ENCODE measurements around the gene BEX3.
"Not testable (repeated sequence)": the region's sequence is repeated elsewhere in the genome, so short reads cannot be mapped to it uniquely, and the experiment has no call there.

Gene BEX3

DNA sequence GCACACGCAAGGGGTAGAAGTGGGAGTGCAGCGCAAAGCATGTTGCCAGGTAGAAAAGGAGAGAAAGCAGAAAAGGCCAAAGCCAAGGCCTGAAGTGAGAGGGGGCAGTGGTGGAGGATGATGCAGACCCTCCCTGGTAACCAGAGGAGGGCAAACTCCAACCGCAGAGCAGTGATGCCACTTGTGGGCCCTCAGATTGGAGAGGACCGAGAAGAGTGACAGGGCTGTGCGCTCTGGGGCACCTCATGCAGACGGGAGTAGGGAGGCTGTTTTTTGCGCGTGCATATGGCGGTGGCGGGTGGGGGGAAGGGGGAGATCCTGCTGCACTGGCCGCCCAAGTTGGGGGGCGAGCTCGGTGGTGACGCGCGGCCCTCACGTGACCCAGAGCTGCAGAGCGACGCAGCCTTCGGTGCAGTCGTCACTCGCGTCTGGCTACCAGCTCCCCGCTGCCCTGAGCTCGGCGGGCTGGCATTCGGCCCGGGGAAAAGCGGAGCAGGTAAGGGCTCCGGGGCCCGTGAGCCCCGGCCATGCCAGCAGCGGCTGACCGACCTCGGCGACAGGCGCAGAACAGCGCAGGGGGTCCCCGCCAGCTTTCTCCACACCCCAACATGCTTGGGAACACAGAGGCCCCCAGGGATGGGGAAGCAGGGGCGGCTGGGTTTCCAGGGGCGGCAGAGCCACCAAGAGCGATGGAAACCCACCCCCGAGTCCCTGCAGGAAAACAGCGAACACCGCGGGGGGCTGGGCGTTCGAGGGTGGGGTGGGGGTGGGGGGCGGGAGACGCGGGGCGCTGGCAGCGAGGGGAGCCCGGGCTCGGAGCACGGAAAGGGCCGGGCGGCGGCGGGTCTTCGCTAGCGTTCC lies at the start of gene BEX3:
TSS of gene BEX3 (plus strand) at position 421 of the 861 bp plus-strand sequence. CDS start 984 bp downstream, outside the sequence.
- peak; percentile 13 for DNase-seq

DNA sequence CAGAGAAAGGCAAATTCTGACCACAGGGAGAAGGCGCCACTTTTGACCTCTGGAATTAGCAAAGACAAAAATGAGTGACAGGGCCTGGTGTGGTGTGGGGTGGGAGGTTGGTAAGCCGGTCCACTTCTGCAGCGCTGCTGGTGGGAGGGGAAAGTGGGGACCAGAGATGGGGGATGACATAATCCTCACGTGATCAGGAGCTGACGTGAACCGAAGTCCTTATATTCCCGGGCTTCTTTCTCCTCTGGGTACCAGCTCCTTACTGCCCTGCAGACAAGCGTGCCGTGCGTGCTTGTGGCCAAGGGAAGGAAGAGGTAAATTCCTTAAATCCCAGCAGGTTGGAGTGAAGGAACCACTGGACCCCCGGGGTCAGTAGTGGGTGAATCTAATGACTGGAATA lies 46.3 kb upstream of the BEX3 start, which contains the start of gene TCEAL7:
TSS of gene TCEAL7 (plus strand) at position 249 of the 400 bp plus-strand sequence. CDS start 1,165 bp downstream, outside the sequence.
- DNase-seq, result no peak

DNA sequence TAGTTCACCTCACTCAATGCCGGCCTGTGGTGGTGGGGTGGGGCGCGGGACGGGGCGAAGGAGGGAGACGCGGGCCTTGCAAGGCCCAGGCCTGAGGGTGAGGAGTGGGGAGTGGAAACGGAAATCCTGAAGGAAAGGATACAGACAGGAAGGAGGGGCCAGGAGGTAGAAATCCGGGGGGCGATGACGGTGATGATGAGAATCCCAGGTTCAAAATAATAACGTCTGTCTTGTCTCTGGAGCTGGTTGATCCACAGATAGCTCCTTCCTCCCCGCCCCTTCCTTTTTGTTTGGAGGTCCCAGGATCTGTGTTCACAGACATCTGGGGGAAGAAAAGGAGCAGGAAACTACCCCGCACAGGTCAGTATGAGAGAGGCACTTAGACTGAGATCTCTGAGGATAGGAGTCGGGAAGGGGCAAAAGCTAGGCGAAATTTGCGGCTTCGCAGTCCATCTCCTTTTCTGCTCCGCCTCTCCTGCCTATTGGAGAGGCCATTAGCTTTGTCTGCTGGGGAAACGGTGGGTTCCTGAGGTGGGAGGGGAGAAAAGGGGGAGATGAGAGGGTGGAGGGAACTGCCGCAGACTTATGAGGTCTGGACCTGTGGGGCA lies 45.6 kb upstream of the BEX3 start:
- DNase-seq, result no peak

DNA sequence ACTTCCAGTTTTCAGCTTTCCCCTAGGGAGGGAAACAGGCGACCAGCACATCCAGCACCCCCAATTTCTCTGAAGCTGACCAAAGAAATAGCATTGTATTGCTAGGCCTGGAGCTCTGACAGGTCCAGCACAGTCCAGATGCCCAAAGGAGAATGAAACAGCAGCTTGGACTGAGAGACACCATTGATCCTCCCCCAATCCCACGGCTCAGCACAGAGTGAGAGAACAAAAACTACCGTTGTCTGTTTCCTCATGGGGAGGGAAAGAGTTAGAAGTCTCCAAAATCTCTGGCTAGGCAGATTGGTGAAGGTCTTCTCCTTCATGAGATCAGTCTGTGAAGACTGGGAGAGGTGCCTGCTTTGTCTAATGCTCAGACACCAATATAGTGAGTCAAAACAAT lies 37.7 kb upstream of the BEX3 start:
- no peak for DNase-seq

DNA sequence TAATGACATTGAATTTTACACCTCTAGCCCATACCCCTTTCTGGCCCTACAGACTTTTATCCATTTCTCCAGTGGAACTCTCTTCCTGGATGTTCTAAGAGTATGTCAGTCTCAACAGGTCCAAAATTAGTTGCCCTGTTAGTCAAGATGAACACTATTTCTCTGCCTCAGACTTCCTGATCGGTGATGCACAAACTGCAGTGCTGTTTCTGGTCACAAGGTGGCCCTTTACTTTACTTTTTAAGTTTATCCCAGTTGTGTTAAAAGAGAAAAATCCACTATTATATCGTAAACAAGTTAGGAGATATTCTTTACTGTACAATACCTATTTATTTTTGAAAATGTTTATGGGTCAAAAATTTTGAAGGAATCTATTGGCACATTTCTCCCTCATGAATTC lies 33.2 kb upstream of the BEX3 start:
- peak; percentile 22 for DNase-seq

DNA sequence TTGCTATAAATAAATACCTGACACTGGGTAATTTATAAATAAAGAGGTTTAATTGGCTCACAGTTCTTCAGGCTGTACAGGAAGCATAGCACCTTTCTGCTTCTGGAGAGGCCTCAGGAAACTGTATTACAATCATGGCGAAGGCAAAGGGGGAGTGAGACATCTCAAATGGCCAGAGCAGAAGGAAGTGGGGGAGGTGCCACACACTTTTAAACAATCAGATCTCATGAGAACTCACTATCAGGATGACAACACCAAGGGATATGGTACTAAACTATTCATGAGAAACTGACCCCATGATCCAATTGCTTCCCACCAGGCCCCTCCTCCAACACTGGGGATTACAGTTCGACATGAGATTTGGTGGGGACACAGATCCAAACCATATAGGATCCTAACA lies 31.7 kb upstream of the BEX3 start:
- no peak for DNase-seq

DNA sequence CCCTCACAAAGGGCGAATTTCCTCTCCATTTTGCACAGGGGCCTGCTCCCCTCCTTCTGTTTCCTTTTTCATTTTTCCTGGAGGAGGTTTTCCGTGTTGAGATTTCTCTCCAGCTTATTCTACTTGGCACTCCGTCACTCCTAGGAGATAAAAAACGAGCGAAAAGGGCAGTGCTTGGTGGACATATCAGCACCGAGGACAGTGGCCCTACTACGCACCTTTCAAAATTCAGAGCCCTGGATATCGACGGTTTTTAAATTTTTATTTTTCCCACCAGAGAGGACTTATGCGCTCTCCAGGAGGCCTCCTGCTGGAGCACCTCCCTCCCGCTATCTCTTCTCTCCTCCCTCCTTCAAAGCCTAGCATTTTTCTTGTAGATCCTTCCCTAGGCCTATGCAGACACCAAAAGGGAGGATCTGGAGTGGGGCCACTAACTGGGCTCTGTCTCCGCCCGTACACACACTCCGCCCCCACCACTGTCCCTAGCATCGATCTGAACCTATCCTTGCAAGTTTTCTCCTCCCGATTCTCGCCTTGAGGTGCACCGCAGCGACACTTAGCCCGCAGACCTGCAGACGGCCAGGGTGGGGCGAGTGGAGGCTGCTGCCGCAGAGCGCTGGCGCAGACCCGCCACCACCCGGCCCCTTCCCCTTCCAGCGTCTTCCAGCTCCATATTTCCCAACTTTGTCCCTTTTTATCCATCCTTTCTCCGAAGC lies 28.5 kb upstream of the BEX3 start:
- no peak for DNase-seq

DNA sequence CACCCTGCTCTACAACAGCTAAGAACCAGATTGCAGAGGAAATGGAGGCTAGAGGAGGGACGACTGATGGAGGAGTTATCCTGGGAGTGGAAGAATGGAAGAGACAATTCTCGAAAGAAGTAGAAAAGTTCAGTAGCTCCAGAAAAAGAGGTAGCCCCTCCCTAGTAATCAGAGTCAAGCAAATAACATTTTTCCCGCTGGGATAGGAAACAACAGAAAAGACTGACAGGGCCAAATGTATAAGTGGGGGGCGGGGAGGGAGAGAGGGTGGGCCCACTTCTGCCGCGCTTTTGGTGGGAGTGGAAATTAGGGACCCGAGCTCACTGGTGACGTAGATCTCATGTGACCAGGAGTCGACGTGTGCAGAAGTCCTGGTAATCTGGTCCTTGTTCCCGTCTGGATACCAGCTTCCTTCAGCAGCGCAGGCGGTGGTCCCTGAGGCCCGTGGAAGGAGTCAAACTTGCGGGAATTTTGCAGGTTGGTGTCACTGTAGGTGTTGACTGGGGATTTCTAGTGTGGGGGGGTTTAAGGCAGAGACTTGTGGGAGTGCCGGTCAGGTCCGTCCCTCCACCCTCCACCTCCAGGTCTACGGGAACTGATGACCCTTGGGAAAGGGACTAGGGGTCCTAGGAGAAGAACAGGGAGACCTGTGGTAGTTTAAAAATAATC lies 20.1 kb upstream of the BEX3 start, which contains the start of gene TCEAL9:
TSS of gene TCEAL9 (plus strand) at position 377 of the 669 bp plus-strand sequence. CDS start 1,179 bp downstream, outside the sequence.
- DNase-seq, result no peak

DNA sequence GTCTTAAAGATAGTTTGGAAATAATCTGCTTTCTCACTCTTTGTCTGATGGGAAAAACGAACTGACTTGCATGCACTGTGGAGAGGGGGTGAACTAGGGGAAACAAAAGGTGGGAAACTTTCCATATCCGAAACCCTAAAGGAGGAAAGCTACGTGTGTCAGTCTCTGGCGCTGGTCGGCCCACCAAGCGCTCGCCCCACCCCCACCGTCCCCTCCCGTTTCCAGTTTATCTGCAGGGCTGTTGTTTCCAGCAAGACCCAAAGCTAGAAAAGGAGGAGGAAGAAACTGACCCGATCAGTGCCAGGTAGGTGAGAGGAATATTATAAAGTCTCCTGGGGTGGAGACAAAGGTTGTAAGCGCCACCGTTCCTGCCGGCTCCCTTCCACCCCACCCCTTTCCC lies 19.5 kb upstream of the BEX3 start:
- peak; percentile 1 for DNase-seq

DNA sequence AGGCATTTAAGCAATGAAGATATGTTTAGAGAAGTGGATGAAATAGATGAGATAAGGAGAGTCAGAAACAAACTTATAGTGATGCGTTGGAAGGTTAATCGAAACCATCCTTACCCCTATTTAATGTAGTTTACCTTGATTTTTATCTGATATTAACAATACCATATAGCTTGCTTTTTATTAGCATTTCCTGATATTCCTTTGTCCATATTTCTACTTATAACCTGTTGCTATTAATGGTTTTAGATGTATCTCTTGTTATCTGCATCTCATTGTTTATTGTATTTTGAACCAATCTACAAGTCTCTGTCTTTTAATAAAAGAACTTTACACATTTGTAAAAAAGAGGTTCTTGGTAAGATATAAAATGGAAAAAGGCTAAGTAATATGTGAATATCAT lies 18.5 kb upstream of the BEX3 start:
- DNase-seq, result no peak

DNA sequence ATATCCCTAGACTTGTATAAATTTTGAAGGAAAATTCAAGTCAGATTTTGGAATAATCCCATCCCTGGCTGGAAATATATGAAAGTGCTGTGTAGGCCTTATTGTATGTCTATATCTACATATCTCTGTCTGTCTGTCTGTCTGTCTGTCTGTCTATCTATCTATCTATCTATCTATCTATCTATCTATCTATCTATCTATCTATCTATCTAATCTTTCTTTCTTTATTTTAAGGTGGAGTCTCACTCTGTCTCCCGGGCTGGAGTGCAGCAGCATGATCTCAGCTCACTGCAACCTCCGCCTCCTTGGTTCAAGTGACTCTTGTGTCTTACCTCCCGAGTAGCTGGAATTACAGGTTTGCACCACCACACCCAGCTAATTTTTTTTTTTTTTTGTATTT lies 16.7 kb upstream of the BEX3 start:
- DNase-seq, result not testable (repeated sequence)

DNA sequence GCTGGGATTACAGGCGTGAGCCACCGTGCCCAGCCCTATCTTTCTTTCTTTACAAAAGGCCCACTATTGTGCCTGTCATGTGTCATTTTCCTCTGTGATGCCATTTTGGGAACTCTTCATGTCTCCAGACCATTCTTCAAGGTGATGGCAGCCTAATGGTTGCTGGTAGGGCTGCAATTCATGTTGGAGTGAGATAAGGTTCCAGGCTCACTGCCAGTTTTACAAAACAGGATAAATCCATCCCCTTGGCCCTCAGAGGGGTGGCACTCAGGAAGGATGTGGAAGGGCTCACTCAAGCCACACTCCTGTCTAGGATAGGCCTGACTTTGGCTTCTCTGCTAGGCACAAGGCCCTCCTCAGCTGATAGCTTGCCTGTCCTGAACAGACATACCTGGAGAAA lies 16.2 kb upstream of the BEX3 start:
- no peak for DNase-seq

DNA sequence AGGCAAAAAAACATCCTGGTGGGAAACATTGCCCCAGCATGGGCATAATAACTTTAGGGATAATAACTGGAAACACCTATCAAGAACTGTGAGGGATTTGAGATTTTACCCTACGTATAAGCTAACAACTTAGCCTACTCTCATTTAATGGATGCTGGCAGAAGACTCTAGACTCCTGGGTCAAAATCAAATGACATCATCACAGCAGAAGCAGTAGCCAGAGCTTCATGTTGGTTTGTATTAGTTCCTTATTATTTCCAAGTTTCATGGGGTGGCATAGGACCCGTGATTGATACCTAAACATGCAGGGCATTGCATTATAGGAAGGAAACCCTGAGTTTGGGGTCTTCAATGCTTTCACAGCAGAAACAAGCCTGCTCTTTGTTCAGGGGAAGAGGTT lies 15.4 kb upstream of the BEX3 start:
- DNase-seq, result no peak

DNA sequence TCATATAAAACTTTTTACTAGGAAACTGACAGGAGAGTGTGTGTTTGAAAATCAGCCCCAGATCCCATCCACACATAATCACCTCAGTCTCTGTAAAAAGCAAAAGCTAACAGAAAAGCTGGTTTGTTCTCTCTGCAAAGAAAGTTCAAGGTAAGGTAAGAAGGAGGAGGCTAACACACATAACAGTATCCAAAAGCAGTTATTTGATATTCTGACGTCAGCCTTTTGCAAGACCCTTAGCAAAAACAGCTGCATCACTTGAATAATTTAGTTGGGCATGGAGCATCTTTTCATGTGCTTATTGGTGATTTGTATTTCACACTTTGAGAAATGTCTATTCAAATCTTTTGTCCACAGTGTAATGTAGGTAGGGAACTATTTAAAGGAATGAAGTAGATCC lies 14.5 kb upstream of the BEX3 start:
- DNase-seq, result no peak

DNA sequence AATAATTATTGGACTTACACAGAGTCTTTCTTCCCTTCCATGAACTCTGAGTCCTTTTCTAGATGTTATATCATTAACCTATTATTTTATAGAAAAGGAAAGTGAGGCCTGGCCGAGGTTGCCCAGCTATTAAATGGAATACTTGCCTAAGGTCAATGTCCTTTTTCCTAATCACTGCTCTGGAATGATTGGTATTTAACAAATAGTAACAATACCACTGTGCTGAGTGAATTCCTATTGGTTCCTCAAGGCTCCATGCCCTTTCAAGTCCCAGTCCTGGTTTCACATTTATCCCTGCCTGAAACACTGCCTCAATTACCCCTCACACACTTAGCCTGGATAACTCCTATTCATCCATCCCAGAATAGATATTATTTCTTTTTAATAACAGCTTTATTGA lies 13.9 kb upstream of the BEX3 start:
- DNase-seq, result no peak

DNA sequence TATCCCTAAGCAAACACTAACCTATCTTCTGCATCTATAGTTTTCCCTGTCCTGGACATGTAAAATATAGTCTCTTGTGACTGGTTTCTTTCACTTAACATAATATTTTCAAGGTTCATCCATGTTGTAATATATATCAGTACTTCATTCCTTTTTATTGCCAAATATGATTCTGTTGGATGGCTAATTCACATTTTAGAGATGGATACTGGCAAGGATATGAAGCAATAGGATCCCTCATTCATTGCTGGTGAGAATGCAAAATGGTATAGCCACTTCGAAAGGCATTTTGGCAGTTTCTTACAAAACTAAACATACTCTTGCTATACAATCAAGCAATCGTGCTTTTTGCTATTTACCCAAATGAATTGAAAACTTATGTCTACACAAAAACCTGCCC lies 13.3 kb upstream of the BEX3 start:
- DNase-seq, result no peak

DNA sequence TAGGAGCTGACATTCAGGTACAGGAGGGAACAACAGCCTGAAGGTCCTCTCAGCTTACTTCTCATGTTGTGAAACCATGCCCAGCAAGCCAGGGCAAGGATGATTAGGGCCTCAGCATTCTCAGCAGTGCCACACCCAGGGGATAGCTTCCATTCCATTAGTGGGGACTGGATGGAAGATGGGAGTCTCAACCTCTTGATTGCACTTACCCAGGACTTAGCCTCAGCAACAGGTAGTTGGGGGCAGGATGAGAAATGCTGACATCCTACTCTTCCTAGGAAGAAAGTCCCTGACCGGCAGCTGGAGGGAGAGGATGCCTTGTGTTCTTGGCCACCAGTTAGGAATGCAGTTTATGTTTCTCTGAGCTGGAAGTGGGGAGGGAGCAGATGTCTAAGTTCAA lies 8.8 kb upstream of the BEX3 start:
- DNase-seq, result no peak

DNA sequence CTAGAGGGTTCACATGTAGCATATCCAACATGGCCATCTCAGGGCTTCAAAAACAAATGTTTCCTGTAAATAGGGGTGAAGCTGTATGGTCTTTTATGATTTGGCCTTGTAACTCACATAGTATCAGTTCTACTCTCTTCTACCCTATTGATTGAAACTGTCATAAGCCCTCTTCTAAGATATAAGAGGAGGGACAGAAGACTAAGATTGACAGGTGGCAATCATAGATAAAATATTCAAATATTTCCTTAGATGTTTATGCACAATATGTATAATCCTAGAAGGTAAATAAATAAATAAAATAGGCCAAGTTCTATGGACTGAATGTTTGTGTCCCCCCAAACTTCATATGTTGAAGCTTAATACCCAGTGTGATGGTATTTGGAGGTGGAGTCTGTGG lies 6.9 kb upstream of the BEX3 start:
- DNase-seq, result no peak

DNA sequence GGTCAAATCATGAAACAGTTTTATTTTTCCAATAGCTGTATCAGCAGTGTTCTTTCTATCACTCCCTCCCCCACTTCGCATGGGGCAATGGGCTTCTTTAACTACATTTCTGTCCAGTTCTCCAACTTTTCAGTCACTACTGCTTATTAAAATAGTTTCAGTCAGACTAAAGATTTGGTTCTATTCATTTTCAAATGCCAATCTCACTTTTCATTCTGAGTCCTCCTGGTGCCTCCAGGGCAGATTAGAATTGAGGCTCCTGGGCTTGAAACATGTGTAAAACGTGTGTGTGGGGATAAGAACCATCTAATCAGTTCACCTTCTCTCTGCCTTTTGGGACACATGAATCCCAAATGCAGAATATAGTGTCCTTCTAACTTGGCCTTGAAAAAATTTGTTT lies 3.5 kb upstream of the BEX3 start:
- DNase-seq, result no peak

DNA sequence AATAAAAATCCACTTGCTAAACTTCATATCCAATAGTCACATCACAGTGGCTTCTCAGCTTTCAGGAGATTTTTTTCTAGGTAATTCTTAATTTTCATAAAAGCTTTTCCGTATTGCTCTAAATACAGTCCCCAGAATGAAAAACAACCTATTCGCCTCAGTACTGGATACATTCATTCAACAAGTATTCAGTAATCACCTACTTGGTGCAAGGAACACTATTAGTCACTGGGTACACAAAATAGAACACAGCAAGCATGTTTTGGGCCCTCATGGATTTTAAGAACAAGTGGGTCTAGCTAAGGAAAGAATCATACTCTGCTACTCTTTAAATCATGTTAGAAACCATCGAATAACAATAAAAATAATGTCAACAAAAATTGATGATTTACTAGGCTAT lies 2.8 kb upstream of the BEX3 start:
- DNase-seq, result no peak

DNA sequence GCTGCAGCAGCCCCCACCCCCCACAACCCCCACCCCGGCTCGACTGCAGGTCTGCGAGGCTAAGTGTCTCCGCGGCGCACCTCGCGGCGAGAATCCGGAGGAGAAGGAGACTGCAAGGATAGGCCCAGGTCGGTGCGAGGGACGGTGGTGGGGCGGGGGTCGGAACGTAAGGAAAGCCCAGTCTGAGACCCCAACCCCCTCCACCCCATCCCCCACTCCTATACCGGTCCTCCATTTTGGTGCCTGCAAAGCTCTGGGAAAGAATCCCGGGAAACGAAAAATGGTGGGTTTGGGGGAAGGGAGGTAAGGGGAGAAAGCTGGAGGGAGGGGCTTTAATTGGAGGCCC lies 614 bp downstream of the BEX3 start:
- no peak for DNase-seq

DNA sequence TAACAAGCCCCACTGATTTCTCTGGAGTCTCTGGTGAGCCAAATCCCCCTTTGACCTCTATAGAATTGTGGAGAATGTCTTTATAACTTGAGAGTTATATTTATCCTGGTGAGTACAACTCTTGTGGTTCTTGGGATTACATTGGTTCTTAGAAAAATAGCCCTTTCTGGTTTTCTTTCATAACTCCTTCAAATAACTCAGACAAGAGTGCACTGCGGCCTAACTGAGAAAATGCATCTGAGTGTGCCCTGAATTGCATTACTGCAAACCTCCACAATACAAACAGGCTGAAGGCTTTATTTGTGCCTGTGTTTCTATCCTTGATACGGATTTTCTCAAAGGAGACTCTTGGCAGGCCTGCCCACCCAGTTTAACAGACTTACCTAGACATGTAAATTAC lies 2.7 kb downstream of the BEX3 start:
- DNase-seq, result no peak

DNA sequence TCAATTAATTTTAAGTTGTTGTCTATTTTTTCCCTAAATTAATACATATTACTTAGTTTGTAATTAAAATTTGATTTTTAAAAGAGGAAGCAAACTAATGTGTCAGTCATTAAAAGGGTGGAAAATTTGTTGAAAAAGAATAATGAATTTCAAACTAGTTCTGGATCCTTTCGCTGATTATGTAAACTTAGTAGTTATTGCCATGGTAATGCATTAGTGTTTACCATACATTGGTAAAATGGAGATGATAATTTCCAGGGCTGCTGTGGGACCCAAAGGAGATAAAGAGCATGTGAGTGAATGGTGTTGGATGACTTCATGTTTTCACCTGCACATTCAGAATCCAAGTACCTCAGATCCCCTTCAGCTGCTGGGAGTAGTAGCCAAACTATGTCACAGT lies 6.5 kb downstream of the BEX3 start:
- no peak for DNase-seq

Data from stimulated activated CD4-positive, alpha-beta T cell treated with anti-CD3 and anti-CD28 coated beads, Interleukin-12 subunit alpha, Interleukin-12 subunit beta, amount 100 ng/mL, for 4 hours (primary cell).